IgD-negative memory B cell (primary cell): Measurements from ENCODE around the gene OR52E5. TPM values are rescaled to one million over a fixed set of nuclear protein-coding genes. Genes with fewer than 3 reads are reported as not detected.

Source experiments
- polyA plus RNA-seq: library from polyadenylated mRNA; unstranded; fragments of 300-500 nt; fragmentation: Illumina TruSeq; gene quantifications from one replicate; pipeline ENCODE4 v1.2.3, GENCODE V29; 2021

The OR52E5 gene
- polyA plus RNA-seq, 1 donor from 2014 or later, result not detected

Other genes with a start within 250 kb of the OR52E5 start
- 4.5 TPM for gene TRIM5, start 208.1 kb upstream of the OR52E5 start, polyA plus RNA-seq
- 210 TPM for gene TRIM22, start 203.4 kb upstream of the OR52E5 start, polyA plus RNA-seq
- not detected for gene OR56B1, start 156.8 kb upstream of the OR52E5 start, polyA plus RNA-seq
- 0.75 TPM for gene OR52N4, start 139.0 kb upstream of the OR52E5 start, polyA plus RNA-seq
- not detected for gene OR52N5, start 109.9 kb upstream of the OR52E5 start, polyA plus RNA-seq
- gene OR52N1, start 101.9 kb upstream of the OR52E5 start, polyA plus RNA-seq, result not detected
- not detected for gene OR52N2, start 84.3 kb upstream of the OR52E5 start, polyA plus RNA-seq
- gene OR52E6, start 51.3 kb upstream of the OR52E5 start, polyA plus RNA-seq, result not detected
- not detected for gene OR52E8, start 35.5 kb upstream of the OR52E5 start, polyA plus RNA-seq
- not detected for gene OR52E4, start 12.6 kb upstream of the OR52E5 start, polyA plus RNA-seq
- not detected for gene OR56A3, start 49.0 kb downstream of the OR52E5 start, polyA plus RNA-seq
- gene OR56A5, start 75.3 kb downstream of the OR52E5 start, polyA plus RNA-seq, result not detected
- gene OR52L1, start 93.8 kb downstream of the OR52E5 start, polyA plus RNA-seq, result not detected
- gene OR56A4, start 113.7 kb downstream of the OR52E5 start, polyA plus RNA-seq, result not detected
- gene OR56A1, start 137.6 kb downstream of the OR52E5 start, polyA plus RNA-seq, result not detected
- gene OR56B4, start 214.5 kb downstream of the OR52E5 start, polyA plus RNA-seq, result not detected